Activated T-cell treated with anti-CD3 and anti-CD28 coated beads, Interleukin-2, amount 50 U/mL, for 72 hours (primary cell): ENCODE results near the gene PCSK6. TPM values are rescaled to one million over a fixed set of nuclear protein-coding genes. Genes with fewer than 3 reads are reported as not detected.

Experiments
- ATAC-seq, 2 donors: fragments of 150-1000 bp; cut with Tn5 transposase; replicated peaks in 1 of 2; 2 replicates each; pipeline ENCODE4 v1.10.0; 2021; ENCODE audit warnings: moderate library complexity in 2 of 2, mild to moderate bottlenecking in 1 of 2
- DNase-seq, 2 donors: peaks; one replicate each; pipeline ENCODE4 v3.0.0; 2021 to 2022; ENCODE audit warnings: mixed read lengths in 1 of 2
- H3K27ac Mint-ChIP-seq: one replicate; pipeline ENCODE4 v1.8.0; 2022; ENCODE audit warnings: mild to moderate bottlenecking, moderate library complexity, mixed read lengths
- H3K27me3 Mint-ChIP-seq: one replicate; pipeline ENCODE4 v1.8.0; 2022; ENCODE audit warnings: low read depth, mixed read lengths
- H3K36me3 Mint-ChIP-seq, 2 donors: one replicate each; pipeline ENCODE4 v1.8.0; 2022; ENCODE audit warnings: mixed read lengths in 2 of 2, mild to moderate bottlenecking in 1 of 2; ENCODE audit not compliant: insufficient read depth in 2 of 2
- H3K4me1 Mint-ChIP-seq: one replicate; pipeline ENCODE4 v1.8.0; 2022; ENCODE audit warnings: low read depth, mixed read lengths
- H3K4me3 Mint-ChIP-seq, 2 donors: one replicate each; pipeline ENCODE4 v1.8.0; 2022; ENCODE audit warnings: mild to moderate bottlenecking in 2 of 2, mixed read lengths in 2 of 2, moderate library complexity in 2 of 2
- H3K9me3 Mint-ChIP-seq, 2 donors: one replicate each; pipeline ENCODE4 v1.8.0; 2022; ENCODE audit warnings: mixed read lengths in 2 of 2
- total RNA-seq, 2 donors: library from RNA; stranded (reverse); gene quantifications; one replicate each; pipeline ENCODE4 v1.2.3, GENCODE V29; 2022

PCSK6 gene
- total RNA-seq, 2 donors from 2014 or later: 0.51 to 2.3 TPM

DNA sequence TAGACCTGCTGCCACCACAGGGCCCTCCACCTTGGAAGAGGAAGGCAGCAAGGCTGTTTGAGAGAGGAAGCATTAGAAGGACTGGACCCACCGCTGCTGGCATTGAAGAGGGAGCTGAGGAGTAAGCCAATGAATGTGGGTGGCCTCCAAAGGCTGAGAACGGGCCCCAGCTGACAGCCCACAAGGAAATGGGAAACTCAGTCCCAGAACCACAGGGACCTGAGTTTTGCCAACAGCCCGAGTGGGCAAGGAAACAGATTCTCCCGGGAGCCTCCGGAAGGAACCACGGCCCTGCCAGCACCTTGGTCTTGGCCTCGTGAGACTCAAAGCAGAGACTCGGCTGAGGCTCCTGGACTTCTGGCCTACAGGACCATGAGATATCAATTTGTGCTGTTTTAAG is 99.0 kb downstream of the PCSK6 start:
- Mint-ChIP-seq H3K27ac (no peak overlapping the region), H3K36me3 (no peaks in the 10 kb centered on the region), H3K4me3 (no peak overlapping the region), H3K27me3 (peaks cover 10% of the 10 kb centered on the region), H3K9me3 (no peaks in the 10 kb centered on the region), H3K4me1 (no peaks in the 10 kb centered on the region)
- DNase-seq: no peak
- no peak for ATAC-seq

DNA sequence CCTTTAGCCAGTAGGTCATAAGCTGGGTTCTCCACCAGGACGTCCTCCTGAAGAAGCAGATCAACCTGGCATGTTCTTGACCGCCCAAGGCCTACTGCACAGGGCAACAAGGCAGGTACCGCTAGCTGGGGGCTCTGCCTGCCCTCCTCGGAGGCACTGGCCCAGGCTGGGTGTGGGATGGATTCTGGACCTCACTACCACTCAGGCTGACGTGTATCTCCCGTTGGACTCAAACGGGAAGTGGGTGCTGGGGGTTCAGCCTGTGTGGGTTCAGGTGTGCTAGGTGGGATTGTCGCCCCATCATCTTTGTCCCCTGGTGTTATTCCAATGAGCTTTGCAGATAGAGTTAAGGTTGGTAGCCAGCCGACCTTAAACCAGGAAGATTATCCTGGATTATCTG is 99.4 kb downstream of the PCSK6 start:
- Mint-ChIP-seq H3K4me3 (no peak overlapping the region), H3K27ac (no peak overlapping the region), H3K36me3 (no peaks in the 10 kb centered on the region), H3K27me3 (peaks cover 7% of the 10 kb centered on the region), H3K9me3 (no peaks in the 10 kb centered on the region), H3K4me1 (no peaks in the 10 kb centered on the region)
- no peak for ATAC-seq
- DNase-seq: no peak

DNA sequence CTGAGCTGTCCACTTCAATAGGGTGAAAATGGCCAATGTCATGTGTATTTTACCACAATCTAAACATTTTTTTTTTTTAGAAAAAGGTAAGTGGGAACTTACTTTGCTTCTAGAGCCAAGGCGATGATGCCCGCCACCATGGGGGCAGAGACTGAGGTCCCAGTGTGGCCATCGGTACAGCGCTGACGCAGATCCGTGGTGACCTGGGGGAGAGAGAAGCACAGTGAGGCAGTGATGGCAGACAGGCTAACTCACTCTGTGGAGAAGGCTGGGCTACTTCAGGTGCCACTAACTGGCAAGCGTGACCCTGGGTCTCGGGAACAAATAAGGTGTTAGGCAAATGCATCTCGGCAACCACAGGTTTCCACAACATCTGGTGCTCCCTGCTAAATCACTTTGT is 100.1 kb downstream of the PCSK6 start:
- Mint-ChIP-seq H3K36me3 (no peaks in the 10 kb centered on the region), H3K4me1 (no peaks in the 10 kb centered on the region), H3K27ac (no peak overlapping the region), H3K27me3 (peaks cover 7% of the 10 kb centered on the region), H3K9me3 (no peaks in the 10 kb centered on the region), H3K4me3 (no peak overlapping the region)
- ATAC-seq (no peak), DNase-seq (no peak)

GRCh38 chr15:101388046-101388445 is 101.5 kb downstream of the PCSK6 start:
- DNase-seq (no peak), ATAC-seq (no peak)
- no peaks in the 10 kb centered on the region for H3K9me3 Mint-ChIP-seq
- H3K36me3 Mint-ChIP-seq: no peaks in the 10 kb centered on the region
- H3K27me3 Mint-ChIP-seq: peaks cover 7% of the 10 kb centered on the region
- no peak overlapping the region for H3K4me3 Mint-ChIP-seq
- H3K4me1 Mint-ChIP-seq: no peaks in the 10 kb centered on the region
- H3K27ac Mint-ChIP-seq: no peak overlapping the region

GRCh38 chr15:101387574-101387973 is 101.9 kb downstream of the PCSK6 start:
- Mint-ChIP-seq H3K4me3 (no peak overlapping the region), H3K4me1 (no peaks in the 10 kb centered on the region), H3K27me3 (peaks cover 7% of the 10 kb centered on the region), H3K27ac (no peak overlapping the region), H3K9me3 (no peaks in the 10 kb centered on the region), H3K36me3 (no peaks in the 10 kb centered on the region)
- ATAC-seq: no peak
- no peak for DNase-seq

DNA sequence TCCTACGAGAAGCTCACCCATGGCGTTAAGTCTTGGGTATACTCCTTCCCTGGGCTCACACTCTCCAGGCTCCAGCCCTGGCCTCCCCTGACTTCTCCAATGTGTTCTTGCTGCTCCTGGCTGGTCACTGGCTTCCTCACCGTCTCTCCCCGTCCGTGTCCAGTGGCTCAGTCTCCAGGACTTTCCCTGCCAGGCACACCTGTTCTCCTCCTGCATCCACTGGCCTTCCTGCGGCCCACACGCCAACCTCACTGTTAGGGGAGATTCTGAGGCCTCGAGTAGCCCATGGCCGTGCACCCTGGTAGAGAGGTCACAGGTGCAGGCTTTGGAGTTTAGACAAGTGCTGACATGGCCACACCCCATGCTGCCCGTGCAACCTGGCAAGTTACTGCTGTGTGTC is 102.5 kb downstream of the PCSK6 start:
- ATAC-seq: no peak
- Mint-ChIP-seq H3K36me3 (no peaks in the 10 kb centered on the region), H3K4me3 (no peak overlapping the region), H3K9me3 (no peaks in the 10 kb centered on the region), H3K27me3 (peaks cover 6% of the 10 kb centered on the region), H3K4me1 (no peaks in the 10 kb centered on the region), H3K27ac (no peak overlapping the region)
- no peak for DNase-seq

- Mint-ChIP-seq H3K27me3 (no peaks in the 10 kb centered on the region), H3K4me1 (no peaks in the 10 kb centered on the region), H3K36me3 (no peaks in the 10 kb centered on the region), H3K4me3 (no peak overlapping the region), H3K9me3 (no peaks in the 10 kb centered on the region), H3K27ac (no peak overlapping the region)
- DNase-seq (no peak), ATAC-seq (no peak)
Observed at GRCh38 chr15:101386006-101386405, 103.5 kb downstream of the PCSK6 start.

GRCh38 chr15:101384276-101384675 is 105.2 kb downstream of the PCSK6 start:
- Mint-ChIP-seq H3K27me3 (no peaks in the 10 kb centered on the region), H3K4me1 (no peaks in the 10 kb centered on the region), H3K9me3 (no peaks in the 10 kb centered on the region), H3K27ac (no peak overlapping the region), H3K36me3 (no peaks in the 10 kb centered on the region), H3K4me3 (no peak overlapping the region)
- ATAC-seq (no peak), DNase-seq (no peak)

- DNase-seq (no peak), ATAC-seq (no peak)
- H3K27ac Mint-ChIP-seq: no peak overlapping the region
- no peaks in the 10 kb centered on the region for H3K4me1 Mint-ChIP-seq
- H3K9me3 Mint-ChIP-seq: no peaks in the 10 kb centered on the region
- H3K36me3 Mint-ChIP-seq: no peaks in the 10 kb centered on the region
- no peak overlapping the region for H3K4me3 Mint-ChIP-seq
- H3K27me3 Mint-ChIP-seq: no peaks in the 10 kb centered on the region
Observed at GRCh38 chr15:101382544-101382943, 107.0 kb downstream of the PCSK6 start.

DNA sequence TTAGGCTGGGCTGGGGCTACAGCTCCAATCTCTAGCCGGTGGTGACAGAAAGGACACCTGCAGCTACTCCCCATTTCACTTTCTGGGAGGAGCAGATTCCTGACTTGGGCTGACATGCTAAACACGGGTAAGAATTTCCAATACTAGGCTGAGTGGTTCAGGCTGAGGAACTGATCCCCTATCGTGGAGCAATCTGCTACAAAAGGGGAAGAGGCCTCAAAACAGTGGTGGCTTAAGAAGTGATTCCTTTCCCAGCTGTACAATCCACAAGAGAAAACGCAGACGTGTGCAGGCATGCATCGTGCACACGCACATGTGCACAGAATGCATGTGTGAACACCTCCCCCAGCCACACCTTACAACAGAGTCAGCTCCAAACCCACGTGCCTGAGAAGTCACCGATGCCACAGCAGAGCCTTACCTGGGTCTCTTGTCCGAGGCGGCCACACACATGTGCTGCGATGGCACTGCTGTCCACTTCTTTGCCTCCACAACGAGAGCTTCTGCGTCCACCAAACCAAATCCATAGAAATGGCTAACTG is 107.8 kb downstream of the PCSK6 start:
- ATAC-seq (no peak), DNase-seq (no peak)
- no peaks in the 10 kb centered on the region for H3K27me3 Mint-ChIP-seq
- H3K27ac Mint-ChIP-seq: no peak overlapping the region
- H3K4me1 Mint-ChIP-seq: no peaks in the 10 kb centered on the region
- H3K9me3 Mint-ChIP-seq: no peaks in the 10 kb centered on the region
- no peaks in the 10 kb centered on the region for H3K36me3 Mint-ChIP-seq
- no peak overlapping the region for H3K4me3 Mint-ChIP-seq

DNA sequence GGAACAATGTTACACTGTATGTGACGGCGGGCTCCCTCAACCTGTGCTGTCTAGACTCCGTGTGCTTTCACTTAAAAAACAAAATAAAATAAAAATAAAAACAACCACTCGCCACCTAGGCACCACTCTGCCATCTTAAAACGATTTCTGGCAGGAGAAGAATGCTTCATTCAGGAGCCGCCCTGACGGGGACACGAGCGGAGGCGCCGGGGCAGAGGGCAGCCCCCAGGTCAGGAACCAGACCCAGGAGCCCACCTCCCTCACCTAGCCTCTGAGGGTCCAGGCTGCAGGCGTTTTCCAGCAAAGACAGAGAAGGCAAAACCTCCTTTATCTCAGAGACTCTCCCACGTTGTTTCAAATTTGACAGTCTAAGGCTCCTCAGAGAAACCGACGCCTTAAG is 109.4 kb downstream of the PCSK6 start:
- no peak overlapping the region for H3K27ac Mint-ChIP-seq
- H3K9me3 Mint-ChIP-seq: no peaks in the 10 kb centered on the region
- no peak for DNase-seq

GRCh38 chr15:101379647-101380046 is 109.9 kb downstream of the PCSK6 start:
- H3K9me3 Mint-ChIP-seq: no peaks in the 10 kb centered on the region
- H3K4me3 Mint-ChIP-seq: no peak overlapping the region
- no peak overlapping the region for H3K27ac Mint-ChIP-seq
- H3K4me1 Mint-ChIP-seq: no peaks in the 10 kb centered on the region
- DNase-seq: no peak
- H3K36me3 Mint-ChIP-seq: no peaks in the 10 kb centered on the region
- no peak for ATAC-seq
- no peaks in the 10 kb centered on the region for H3K27me3 Mint-ChIP-seq

More for the DNA sequence above, 109.4 kb downstream of the PCSK6 start:
- Mint-ChIP-seq H3K4me1 (no peaks in the 10 kb centered on the region), H3K4me3 (no peak overlapping the region), H3K27me3 (no peaks in the 10 kb centered on the region), H3K36me3 (no peaks in the 10 kb centered on the region)
- no peak for ATAC-seq

- Mint-ChIP-seq H3K36me3 (no peaks in the 10 kb centered on the region), H3K4me3 (no peak overlapping the region), H3K4me1 (no peaks in the 10 kb centered on the region), H3K9me3 (no peaks in the 10 kb centered on the region), H3K27ac (no peak overlapping the region), H3K27me3 (no peaks in the 10 kb centered on the region)
- DNase-seq: no peak
- no peak for ATAC-seq
Observed at GRCh38 chr15:101378879-101379278, 110.6 kb downstream of the PCSK6 start.

DNA sequence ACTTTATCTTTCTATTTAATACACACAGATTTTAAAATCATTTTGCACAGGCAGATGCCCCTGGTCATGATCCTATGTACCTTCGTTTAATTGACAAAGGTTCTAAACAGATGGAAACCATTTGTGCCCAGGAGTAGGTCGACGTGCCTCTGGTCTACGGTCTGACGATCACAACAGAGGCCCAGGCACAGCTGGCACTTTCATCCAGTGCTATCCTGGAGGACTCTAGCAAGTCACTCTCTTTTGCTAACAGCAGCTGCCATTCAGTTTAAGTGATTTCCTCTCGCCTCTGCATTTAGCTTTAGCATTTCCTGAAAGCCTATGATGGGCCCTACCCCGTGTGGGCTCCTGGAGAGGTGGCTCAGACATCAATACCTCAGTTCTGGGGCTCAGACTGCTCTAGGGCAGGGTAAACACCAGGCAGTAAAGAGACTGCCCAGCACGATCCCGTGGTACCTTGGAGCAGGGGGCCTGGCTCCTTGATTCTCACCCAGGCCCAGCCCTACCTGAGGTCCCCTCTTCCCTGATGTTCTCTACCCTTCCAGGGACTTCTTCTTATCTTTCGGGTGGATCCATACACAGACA is 111.2 kb downstream of the PCSK6 start:
- no peak overlapping the region for H3K4me3 Mint-ChIP-seq
- H3K4me1 Mint-ChIP-seq: no peaks in the 10 kb centered on the region
- H3K36me3 Mint-ChIP-seq: no peaks in the 10 kb centered on the region
- H3K27me3 Mint-ChIP-seq: no peaks in the 10 kb centered on the region
- ATAC-seq (no peak), DNase-seq (no peak)
- H3K9me3 Mint-ChIP-seq: no peaks in the 10 kb centered on the region
- H3K27ac Mint-ChIP-seq: no peak overlapping the region
